GM21390 (cell line): Measurements from ENCODE around the gene DIABLO.
A peak's percentile ranks its signal among the peaks of the same experiment; 100 is the strongest.
"Not testable (repeated sequence)": the region's sequence is repeated elsewhere in the genome, so short reads cannot be mapped to it uniquely, and the experiment has no call there.

ENCODE experiments used
- ATAC-seq: cut with Tn5 transposase; IDR thresholded peaks from one replicate; pipeline ENCODE4 v1.9.1; 2021; ENCODE audit not compliant: unreplicated experiment

Gene DIABLO

DNA sequence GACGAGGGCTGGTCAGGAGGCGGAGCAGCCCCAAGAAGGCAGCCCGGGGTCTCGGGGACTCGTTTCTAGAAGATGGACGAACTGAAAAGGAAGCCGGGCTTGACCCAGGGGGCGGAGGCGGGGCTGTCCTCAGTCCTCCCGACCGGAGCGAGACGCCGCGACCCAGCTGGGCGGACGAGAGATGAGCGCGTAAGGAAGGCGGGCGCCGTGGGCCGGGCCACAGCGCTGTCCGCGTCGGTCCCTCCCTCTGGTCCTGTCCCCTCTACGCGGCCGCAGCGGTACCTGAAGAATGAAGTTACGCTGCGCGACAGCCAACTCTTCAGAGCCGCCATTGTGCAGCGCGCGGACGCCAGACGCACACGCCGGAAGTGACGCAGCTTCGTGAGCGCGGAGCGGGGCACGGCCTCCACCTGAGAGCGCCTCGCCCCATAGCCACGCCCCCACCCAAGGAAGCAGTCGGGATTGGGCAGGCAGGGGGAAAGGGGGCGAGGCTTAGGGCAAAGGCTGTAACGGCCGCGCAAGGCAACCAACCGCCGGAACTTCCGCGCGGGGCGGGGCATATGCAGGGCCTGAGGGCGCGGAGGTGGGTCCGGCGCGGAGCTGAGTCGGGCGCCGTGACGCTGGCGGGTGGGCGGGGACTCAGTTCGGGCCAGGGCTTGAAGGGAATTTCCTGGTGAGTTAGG is at the start of gene DIABLO:
Gene DIABLO, minus strand, starts transcription at position 370 of the 683 bp plus-strand sequence. Its CDS starts 38 bp downstream, at position 332.
- ATAC-seq, result peak; percentile 95

DNA sequence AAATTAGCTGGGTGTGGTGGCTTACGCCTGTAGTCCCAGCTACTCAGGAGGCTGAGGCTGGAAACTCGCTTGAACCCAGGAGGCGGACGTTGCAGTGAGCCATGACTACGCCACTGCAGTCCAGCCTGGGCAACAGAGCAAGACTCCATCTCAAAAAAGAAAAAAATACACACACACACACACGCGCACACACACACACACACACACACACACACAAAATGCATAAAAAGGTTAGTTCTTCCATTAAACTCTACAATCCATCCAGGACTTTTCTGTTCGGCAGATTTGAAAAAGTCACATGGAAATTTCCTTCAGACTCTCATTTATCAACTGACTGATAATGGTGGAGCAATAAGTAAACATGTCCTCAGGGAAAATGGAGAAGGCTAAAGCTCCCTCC is 49.6 kb upstream of the DIABLO start:
- ATAC-seq, result no peak

DNA sequence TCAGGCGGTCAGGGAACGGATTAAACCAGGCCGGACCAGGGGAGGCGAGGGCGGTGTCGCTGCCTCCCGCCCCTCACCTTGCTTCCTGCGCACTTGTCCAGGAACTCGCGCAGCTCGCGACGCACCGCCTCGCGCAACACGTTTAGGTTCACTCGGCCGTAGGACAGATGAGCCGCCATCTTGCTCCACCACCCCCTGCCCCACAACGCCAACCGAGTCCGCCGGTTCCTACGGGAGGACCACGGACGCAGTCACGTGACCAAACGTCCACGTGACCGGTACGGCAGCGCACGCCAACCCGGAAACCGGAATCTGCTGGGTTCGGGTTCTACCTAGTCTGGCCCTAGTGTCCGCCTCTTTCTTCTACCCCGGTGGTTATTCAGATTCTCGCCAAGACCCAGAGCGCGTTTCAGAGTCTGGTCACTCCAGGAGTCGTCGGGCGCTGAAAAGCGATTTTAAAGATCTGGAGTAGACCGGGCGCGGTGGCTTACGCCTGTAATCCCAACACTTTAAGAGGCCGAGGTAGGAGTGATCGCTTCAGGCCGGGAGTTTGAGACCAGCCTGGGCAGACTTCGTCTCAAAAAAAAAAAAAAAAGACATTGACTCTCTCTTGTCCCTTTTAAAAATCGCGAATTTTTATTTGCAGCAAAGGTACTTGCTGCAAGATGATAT is 40.5 kb upstream of the DIABLO start, which contains the start of gene VPS33A:
Gene VPS33A, minus strand, starts transcription at position 265 of the 672 bp plus-strand sequence. Its CDS starts 86 bp downstream, at position 179.
- peak; percentile 87 for ATAC-seq

DNA sequence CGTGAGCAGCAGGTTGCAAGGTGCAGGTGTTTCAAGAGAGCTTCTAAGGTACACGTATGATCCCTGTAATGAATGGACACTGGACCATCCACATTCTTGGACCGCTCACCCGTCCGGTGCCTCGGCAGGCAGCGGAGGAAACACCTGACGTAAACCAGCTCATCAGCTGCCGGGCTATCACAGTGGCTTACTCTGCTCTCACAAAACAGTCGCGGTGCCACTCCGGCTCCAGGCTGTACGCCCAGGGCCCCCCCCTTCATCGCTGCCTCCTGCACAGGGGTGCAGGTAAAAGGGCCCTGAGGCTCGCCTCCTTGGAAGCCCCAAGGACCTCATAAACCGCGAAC is 40.0 kb upstream of the DIABLO start:
- ATAC-seq, result peak; percentile 24

DNA sequence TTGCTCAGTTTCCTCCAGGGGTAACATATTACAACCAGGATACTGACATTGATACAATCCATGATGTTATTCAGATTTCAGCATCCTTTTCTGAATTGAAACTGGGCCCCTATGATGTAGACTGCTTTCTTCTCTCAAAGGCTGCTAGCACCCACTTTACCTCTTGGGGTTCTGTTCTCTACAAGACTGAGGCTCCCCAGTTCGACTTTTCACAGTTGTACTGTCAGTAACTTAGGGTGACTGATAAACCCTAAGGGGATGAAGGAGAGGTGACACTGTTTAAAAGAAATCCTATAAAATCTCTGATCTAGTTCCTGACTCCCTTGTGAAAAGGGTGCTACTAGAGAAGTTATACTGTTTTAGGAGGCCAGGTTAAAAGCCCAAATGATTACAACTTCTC is 39.6 kb upstream of the DIABLO start:
- ATAC-seq, result no peak

DNA sequence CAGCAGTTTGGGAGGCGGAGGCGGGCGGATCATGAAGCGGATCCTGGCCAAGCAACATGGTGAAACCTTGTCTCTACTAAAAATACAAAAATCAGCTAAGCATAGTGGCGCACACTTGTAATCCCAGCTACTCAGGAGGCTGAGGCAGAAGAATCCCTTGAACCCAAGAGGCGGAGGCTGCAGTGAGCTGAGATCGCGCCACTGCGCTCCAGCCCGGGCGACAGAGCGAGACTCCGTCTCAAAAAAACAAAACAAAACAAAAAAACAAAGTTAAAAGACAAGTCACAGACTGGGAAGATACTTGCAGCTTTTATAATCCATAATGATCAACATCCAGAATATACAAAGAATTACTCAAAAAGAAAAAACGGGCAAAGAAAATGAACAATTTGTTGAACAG is 34.9 kb upstream of the DIABLO start:
- not testable (repeated sequence) for ATAC-seq

DNA sequence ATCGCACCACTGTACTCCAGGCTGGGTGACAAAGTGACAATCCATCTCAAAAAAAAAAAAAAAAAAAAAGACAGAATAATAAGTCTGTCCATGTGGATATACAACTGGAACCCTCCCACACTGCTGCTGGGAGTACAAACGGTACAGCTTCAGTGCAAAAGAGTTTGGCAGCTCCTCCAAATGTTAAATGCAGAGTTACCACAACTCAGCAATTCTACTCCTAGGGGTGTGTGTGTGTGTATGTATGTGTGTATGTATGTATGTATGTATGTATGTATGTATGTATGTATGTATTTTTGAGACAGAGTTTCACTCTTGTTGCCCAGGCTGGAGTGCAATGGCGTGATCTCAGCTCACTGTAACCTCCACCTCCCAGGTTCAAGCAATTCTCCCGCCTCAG is 33.1 kb upstream of the DIABLO start:
- ATAC-seq, result not testable (repeated sequence)

DNA sequence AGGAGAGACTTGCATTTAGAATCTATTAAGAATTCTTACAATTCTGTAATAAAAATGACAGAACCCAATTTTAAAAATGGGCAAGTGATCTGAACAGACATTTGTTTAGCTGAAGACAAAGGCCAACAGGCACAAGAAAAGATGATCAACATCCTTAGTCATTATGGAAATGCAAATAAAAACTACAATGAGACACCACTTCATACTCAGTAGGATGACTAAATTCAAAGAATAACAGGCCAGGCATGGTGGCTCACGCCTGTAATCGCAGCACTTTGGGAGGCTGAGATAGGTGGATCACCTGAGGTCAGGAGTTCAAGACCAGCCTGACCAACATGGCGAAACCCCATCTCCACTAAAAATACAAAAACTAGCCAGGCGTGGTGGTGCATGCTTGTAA is 32.6 kb upstream of the DIABLO start:
- not testable (repeated sequence) for ATAC-seq

DNA sequence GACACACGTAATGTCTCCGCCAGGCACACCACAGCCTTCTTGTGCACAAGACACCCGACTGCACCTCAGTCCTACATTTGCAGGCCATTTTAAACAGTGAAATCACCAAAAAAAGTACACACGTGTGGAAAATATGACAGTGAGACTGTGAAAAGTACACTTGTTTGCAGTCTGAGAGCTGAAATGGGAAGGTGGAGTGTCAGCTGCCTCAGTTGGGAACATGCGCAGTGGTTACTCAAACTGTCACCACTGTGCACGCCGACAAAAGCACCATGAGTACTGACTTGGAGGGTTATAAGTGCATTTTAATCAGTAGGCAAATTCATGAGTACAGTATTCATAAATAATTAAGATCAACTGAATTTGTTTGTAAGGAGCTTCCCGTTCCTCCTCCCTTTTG is 24.7 kb upstream of the DIABLO start:
- no peak for ATAC-seq

DNA sequence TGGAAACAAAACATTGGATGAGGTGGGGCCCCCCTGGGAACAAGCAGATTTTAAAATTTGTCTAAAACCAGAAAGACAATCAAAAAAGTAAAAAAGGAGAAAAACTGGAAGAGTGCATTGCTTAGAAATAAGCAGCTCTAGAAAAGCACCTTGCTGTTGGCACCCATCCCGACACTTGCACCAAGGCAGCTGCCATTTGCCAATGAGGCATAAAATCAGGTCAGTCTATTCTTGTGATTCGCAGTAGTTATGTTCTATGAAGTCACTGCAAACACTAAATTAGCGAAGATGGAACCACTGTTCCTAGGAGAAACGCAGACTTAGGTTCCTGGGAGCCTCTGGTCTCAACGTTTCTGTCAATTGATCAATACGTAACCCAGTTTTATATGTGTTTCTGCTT is 24.2 kb upstream of the DIABLO start:
- no peak for ATAC-seq

DNA sequence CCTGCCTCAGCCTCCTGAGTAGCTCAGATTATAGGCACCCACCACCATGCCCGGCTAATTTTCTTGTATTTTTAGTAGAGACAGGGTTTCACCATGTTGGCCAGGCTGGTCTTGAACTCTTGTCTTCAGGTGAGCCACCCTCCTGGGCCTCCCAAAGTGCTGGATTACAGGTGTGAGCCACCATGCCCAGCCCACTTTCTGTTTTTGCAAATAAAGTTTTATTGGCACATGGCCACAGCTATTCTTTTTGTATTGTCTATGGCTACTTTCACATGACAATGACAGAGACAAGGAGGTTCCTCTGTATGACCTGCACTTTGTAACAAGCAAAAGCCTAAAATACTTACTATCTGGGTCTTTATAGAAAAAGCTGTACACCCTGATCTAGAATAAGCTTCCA is 19.7 kb upstream of the DIABLO start:
- no peak for ATAC-seq

DNA sequence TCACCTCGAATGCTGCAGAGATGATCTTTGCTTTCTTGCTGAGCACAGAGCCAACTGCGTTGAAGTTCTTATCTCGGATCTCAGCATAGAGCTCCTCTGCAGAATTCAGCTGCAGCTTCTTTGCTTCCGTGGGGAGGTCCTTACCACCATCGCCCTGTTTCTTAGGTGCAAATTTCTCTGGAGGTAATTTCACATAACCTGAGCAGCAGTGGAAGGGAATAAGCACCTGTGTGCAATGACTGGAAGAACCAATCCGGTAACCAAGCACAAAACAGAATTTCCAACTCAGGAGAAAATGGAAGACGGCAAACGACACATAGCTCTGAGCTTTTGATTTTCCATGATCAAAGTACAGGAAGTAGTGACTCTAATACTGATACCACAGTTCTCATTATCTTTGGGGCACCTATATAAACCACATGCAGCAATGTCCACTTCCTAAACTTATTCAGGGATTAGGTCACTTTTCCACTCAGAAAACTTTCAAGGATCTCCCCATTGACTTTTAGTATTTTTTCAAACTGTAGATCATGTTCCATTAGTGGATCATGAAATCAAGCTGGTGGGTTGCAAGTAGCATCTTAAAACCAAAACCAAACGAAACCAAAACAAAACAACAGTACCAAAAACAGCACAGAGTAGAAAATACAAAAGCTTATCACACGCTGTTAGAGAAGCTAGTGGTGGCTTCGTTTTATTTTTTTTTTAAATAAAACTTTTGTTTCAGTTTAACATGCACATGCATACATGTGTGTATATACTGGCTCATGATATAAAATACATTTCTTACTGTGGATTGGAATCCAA is 18.9 kb upstream of the DIABLO start:
- no peak for ATAC-seq

DNA sequence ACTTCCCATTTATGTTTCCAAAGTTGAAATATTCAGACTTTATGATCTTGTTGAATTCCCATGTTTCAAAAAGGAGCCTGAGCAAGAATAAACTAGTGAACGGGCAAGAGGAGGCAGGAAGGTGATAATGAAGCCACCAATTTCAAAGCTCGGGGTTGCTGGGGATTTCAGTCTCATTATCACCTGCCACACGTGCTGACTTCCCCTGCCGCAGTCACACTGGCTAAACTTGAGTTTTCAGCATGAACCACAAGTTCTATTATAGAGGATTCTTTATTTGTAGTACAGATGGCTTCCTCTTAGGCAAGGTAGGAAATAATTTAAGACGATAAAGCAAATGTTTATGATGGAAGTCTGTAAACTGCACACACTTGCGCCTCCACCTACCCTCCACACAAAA is 18.1 kb upstream of the DIABLO start:
- ATAC-seq, result no peak

DNA sequence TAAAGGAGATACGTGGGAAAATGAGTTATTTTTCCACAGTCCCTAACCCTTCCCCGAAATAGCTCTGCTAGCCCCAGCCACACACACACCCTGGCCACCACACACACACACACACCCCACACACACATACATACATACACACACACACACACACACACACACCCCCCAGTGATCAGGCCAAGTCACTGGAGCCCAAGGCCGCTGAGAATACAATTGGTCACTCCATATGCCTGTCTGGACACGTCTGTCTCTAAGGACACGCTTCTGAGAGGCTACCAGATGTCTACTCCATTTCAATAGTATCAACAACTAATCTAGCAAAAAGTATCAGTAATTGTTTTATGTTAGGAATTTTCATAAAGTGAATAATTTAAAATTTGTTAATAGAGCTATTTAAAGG is 13.0 kb upstream of the DIABLO start:
- no peak for ATAC-seq

DNA sequence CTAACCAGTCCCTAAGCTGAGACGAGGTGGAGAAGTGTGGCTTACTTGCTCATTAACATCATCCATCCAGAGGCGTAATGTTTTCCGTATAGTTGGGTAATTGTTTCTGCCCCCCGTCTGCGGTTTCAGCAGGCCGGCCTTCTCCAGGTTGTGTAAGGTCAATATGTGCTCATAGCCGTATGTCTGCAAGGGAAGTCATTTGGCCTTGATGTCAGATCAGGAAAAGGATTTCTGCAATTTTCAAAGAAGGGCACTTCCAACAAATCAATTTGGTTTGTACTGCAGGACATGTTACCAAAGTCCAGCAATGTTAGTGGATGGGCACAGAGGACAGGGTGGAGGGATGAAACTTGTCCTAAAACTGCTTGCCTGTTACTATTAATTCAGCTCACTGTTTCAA is 9.9 kb upstream of the DIABLO start:
- ATAC-seq, result no peak

DNA sequence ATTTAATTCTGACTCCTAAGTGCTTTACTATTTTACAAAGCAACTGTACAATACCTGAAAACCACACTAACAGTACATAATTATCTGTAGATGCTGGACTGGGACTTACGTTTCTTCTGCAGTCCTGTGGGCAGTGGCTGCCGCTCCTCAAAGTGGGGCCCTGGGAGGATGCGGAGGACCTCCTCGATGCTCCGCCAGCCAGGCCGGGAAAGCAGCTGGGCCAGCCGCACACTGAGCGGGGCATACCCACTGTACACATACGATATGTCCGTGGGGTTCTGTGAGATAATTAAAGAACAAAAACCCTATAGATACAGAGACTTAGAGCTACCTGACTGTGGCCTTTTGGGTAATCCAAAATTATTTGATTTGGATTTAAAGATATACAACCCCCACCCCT is 6.8 kb upstream of the DIABLO start:
- no peak for ATAC-seq

DNA sequence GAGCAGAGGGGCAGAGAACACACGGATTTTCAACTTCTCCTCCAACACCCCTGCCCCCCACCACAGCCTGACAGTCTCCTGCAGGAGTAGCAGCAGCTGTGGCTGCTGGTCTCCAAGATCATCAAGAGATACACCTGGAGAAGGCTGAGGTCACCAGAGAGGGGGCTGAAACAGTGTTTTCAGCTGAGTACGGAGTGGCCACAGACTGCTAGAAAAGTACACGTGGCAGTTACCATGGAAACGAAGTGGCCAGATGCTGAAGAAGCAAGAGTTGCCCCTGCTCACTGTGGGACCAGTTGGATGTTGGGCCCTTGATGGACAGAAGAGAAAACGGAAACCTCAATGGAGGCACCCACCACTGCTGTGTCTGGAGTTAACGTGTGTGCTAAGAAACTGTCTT is 4.9 kb upstream of the DIABLO start:
- ATAC-seq, result no peak

DNA sequence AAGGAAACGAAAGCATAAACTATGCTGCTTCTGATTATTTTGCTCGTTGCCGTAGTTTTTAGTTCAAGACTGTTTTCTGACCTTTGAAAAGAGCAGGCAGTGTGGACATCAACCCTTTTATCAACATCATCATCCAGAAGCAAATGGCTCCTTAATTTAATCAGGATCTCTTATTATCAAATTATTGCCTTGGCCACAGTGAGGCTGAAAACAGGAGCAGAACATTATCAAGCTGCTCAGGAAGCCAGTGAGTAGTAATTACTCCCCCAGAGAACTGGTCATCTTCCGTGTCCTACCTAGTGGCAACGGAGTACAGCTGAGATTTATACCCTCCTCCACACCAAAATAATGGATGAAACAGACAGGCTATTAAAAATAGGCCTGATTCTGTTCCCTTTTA is 2.2 kb upstream of the DIABLO start:
- no peak for ATAC-seq

DNA sequence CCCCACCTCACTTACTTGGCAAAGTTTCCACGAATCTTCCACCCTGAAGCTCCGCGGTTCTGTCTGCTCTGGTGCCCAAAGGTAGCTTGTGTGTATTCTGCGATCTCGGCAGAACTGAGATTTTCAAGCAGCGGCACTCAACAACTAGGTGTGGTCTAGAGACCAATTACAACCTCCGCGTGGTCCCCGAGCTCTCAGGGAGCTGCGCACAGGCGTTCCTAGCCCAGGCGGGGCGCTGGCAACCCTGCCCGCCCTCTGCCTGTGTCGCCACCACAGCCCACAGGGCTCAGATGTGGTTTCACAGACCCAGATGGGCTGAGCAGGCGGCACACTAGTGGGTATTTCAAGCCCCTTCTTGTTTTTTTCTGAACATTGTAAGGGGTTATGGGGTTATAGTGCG is 1.5 kb upstream of the DIABLO start:
- ATAC-seq, result no peak

DNA sequence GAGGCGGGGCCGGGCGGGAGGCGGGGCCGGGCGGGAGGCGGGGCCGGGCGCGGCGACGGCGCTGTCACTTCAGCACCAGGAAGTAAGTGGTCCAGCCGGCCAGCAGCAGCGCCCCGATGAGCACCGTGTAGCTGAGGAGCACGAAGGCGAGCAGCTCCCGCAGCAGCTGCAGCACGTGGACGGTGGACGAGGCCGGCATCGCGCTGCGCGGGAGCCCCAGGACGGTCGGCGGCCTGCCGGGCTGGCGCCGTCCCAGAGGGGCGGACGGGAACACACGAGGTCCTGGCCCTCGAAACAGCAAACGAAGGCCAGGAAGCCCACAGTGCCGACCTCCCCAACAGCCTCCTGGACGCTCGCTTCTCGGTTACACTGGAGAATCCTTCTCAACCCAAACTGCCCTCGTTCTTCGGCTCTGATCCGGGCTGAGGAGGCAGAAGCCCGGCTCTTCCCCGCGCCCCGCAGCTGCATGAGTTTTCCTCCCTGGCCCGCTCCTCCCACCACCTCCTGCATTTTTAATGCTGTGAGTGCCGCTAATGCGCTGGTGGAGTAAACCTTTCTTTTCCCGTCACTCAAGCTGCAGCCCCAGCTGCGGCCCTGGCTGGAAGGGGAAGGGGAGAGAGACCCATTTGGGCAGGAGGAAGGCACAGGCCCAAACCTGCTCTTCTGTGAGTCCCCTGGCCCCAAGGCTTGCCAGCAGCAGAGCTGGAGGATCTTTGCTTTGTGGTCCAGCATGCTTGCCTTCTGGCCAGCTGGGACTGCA is 694 bp upstream of the DIABLO start:
- no peak for ATAC-seq

DNA sequence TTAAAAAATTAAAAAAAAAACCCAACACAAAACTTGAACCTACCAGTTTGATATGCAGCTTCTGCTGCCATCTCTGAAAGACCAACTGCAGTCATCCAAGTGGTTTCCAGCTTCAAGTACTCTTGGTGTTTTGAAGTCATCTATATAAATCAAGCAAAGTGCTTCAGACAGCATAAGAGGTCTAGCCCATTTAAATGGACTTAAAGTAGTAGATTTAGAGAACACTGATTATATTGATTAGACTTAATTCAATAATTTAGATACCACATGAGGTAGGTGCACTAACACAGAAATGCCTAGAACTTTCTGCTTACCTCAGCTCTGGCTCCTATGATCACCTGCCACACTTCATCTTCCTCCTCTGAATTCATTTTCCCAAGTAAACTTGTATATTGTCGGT is 9.4 kb downstream of the DIABLO start:
- ATAC-seq, result no peak
